ENCODE data around the gene SMO. TPM values are rescaled to one million over a fixed set of nuclear protein-coding genes. Genes with fewer than 3 reads are reported as not detected.

The SMO gene
- total and polyA plus RNA-seq, 9 of the 15 experiments (the other 6 are each of a cell fraction or from before 2014, with no cell fraction given) = 0.05 to 0.13 (median 0.10) TPM; not detected in 5

DNA sequence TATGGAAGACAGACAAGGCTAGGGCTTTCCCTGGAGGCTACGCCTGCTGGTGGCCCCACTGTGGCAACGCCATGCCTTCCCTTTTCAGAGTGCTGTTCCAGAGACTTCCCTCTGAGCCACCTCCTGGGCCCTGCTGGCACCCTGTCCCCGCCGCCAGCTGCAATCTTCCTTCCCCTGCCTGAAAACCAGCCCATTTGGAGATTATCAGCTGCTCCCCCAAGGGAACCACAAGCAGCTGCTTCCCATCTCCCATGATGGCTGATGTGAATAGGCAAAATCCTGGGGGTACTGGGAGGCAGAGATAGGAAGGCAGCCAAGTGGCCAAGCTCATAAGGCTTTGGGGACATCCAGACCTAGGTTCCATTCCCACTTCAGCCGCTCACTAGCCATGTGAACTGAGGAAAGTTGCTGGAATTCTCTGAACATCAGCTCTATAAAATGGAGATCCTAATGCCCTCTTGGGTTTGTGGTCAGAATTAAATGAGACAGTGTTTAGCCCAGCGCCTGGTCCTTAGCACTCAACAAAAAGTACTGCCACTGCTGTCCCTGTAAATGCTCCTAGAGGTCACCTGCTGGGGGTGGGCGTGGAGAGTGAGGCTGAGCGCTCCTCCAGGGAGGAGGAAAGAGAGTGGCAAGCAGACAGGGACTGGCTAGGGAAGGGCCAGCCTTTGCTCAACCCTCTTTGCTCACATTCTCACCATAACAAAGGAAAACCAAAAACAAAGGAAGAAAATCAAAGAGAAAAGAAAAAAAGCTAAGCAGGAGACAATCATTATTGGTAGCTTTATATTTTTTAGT is 38.0 kb upstream of the SMO start (continued):
- TF ChIP-seq COPS2 (conservative IDR thresholded peaks at IDR 0.05) (no peak), SMAD4 (CRISPR knock-in tag; conservative IDR thresholded peaks at IDR 0.05) (peak; percentile 95), RNF2 (IDR thresholded peaks at IDR 0.05) (no peak), POLR2G (IDR thresholded peaks at IDR 0.05; ENCODE audit: low read depth, low read length) (no peak), CREB3L1 (IDR thresholded peaks at IDR 0.05; ENCODE audit: borderline replicate concordance, low read depth) (peak; percentile 26; the same call in 1 of the 2 replicates), NR2C2 (CRISPR knock-in tag; IDR thresholded peaks at IDR 0.05) (no peak), NR2C2 (tag; IDR thresholded peaks at IDR 0.05) (no peak), EGR1 (conservative IDR thresholded peaks at IDR 0.05) (no peak), POLR2AphosphoS5 (IDR thresholded peaks at IDR 0.05; ENCODE audit: control insufficient read depth, insufficient read depth, low read depth, low read length) (peak; percentile 99), CHCHD3 (CRISPR knock-in tag; IDR thresholded peaks at IDR 0.05) (no peak), CC2D1A (IDR thresholded peaks at IDR 0.05) (peak; percentile 92; the same call in 1 of the 2 replicates), SMAD2 (IDR thresholded peaks at IDR 0.05; ENCODE audit: low read depth, low read length) (no peak), ZSCAN32 (CRISPR knock-in tag; IDR thresholded peaks at IDR 0.05) (no peak), CTBP1 (IDR thresholded peaks at IDR 0.05; ENCODE audit: borderline replicate concordance) (peak; percentile 82; the same call in 1 of the 2 replicates), SPI1 (IDR thresholded peaks at IDR 0.05; ENCODE audit: borderline replicate concordance, low read depth, low read length) (peak; percentile 11; the same call in 1 of the 2 replicates), GATA2 (CRISPR knock-in tag; IDR thresholded peaks at IDR 0.05) (peak; percentile 100), ERF (CRISPR knock-in tag; IDR thresholded peaks at IDR 0.05) (peak; percentile 93; the same call in 1 of the 2 replicates)
- TF ChIP-seq, protein P1, sequence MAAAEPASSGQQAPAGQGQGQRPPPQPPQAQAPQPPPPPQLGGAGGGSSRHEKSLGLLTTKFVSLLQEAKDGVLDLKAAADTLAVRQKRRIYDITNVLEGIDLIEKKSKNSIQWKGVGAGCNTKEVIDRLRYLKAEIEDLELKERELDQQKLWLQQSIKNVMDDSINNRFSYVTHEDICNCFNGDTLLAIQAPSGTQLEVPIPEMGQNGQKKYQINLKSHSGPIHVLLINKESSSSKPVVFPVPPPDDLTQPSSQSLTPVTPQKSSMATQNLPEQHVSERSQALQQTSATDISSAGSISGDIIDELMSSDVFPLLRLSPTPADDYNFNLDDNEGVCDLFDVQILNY (CRISPR knock-in tag; IDR thresholded peaks at IDR 0.05) = no peak
- TF ChIP-seq, protein P2, sequence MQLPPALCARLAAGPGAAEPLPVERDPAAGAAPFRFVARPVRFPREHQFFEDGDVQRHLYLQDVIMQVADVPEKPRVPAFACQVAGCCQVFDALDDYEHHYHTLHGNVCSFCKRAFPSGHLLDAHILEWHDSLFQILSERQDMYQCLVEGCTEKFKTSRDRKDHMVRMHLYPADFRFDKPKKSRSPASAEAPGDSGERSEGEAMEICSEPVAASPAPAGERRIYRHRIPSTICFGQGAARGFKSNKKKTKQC (CRISPR knock-in tag; IDR thresholded peaks at IDR 0.05) = peak; percentile 47; the same call in 1 of the 2 replicates
- TF ChIP-seq, protein P3, sequence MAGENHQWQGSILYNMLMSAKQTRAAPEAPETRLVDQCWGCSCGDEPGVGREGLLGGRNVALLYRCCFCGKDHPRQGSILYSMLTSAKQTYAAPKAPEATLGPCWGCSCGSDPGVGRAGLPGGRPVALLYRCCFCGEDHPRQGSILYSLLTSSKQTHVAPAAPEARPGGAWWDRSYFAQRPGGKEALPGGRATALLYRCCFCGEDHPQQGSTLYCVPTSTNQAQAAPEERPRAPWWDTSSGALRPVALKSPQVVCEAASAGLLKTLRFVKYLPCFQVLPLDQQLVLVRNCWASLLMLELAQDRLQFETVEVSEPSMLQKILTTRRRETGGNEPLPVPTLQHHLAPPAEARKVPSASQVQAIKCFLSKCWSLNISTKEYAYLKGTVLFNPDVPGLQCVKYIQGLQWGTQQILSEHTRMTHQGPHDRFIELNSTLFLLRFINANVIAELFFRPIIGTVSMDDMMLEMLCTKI (IDR thresholded peaks at IDR 0.05; ENCODE audit: partially characterized antibody) = no peak
- TF ChIP-seq, protein P4, sequence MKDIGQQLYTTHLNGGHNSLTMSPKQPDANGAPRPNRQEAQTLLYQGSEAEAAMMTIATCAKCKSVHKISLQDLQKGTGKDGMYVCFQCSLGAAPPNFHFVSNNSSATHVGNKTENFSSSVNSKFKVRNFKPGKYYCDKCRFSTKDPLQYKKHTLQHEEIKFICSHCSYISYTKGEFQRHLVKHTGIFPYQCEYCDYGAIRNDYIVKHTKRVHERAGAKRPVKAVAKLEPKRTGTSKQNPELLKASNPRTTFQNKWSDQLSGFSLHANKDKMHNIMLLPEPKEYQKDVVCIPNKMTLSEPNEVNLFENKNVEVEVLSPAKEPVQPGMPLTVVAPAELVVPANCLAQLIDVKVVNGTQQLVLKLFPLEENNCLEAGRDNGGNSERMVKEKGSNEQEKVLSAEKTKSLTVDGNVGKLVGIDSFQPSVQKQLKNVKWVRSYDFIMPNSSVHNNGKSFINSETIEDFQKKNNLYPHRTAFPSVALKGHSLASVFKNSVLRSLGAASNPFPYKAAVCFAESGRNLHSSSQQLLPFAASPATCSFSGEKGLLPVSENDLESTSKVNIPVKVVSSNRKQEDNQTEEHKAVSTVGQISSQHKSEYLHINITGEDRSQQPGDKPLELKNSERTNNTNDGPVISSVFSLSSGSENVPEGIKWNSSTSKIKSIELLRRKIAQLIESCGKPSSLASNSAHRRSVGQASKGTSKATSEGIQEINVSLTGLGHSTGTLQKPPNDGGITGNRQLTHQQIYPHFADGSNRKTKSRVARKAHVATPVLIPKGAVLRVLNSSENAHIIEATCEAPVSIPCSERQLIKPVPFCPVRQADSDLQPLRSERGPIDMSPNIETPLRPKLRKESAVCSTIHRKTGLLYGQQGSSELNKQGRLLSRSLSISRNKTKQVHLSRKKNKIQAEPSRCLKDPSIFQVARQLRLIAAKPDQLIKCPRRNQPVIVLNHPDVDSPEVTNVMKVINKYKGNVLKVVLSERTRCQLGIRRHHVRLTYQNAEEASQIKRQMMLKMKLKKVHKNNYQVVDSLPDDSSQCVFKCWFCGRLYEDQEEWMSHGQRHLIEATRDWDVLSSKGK (CRISPR knock-in tag; IDR thresholded peaks at IDR 0.05) = no peak

Measured in K562 (cell line).